GM23338 (cell line): ENCODE data around the gene SYCP3. TPM values are rescaled to one million over a fixed set of nuclear protein-coding genes. Genes with fewer than 3 reads are reported as not detected.

Source experiments
- ATAC-seq: fragments of 200-7000 bp; cut with Tn5 transposase; 3 replicates; pipeline ENCODE4 v1.9.1; 2020
- DNase-seq: peaks from one replicate; pipeline ENCODE4 v3.0.0-alpha.2; 2015; ENCODE audit warnings: low spot score
- H2AFZ ChIP-seq: fragments of 200-600 bp; sonication (generic); 2 replicates; pipeline ENCODE4 v1.8.0; 2016; ENCODE audit warnings: antibody characterized with exemption, mild to moderate bottlenecking, moderate library complexity
- H3F3A ChIP-seq: fragments of 200-600 bp; sonication (generic); replicated peaks from 2 replicates; pipeline ENCODE4 v1.8.0; 2017; ENCODE audit warnings: antibody characterized with exemption, mixed run types, low read depth
- H3K27ac ChIP-seq: fragments of 200-600 bp; sonication (generic); 2 replicates; pipeline ENCODE4 v1.6.1; 2016; ENCODE audit warnings: low read depth
- H3K27me3 ChIP-seq: fragments of 200-600 bp; sonication (generic); 2 replicates; pipeline ENCODE4 v1.8.0; 2016; ENCODE audit warnings: mild to moderate bottlenecking, mixed run types, moderate library complexity; ENCODE audit not compliant: insufficient read depth
- H3K36me3 ChIP-seq: fragments of 200-600 bp; sonication (generic); 2 replicates; pipeline ENCODE4 v1.8.0; 2016; ENCODE audit warnings: mild to moderate bottlenecking; ENCODE audit not compliant: insufficient read depth
- H3K4me1 ChIP-seq: fragments of 200-600 bp; sonication (generic); 2 replicates; pipeline ENCODE4 v1.8.0; 2016; ENCODE audit warnings: mild to moderate bottlenecking, moderate library complexity; ENCODE audit not compliant: insufficient read depth
- H3K4me2 ChIP-seq: fragments of 200-600 bp; sonication (generic); 2 replicates; pipeline ENCODE4 v1.7.1; 2017; ENCODE audit warnings: mixed run types
- H3K4me3 ChIP-seq: fragments of 200-600 bp; sonication (generic); 2 replicates; pipeline ENCODE4 v1.6.1; 2016; ENCODE audit warnings: mixed run types
- H3K79me2 ChIP-seq: fragments of 200-600 bp; sonication (generic); replicated peaks from 2 replicates; pipeline ENCODE4 v1.8.0; 2017; ENCODE audit warnings: mild to moderate bottlenecking; ENCODE audit not compliant: insufficient read depth
- H3K9me2 ChIP-seq: fragments of 200-600 bp; sonication (generic); 2 replicates; pipeline ENCODE4 v1.8.0; 2017; ENCODE audit not compliant: insufficient read depth
- H4K20me1 ChIP-seq: fragments of 200-600 bp; sonication (generic); replicated peaks from 2 replicates; pipeline ENCODE4 v1.8.0; 2017; ENCODE audit warnings: mild to moderate bottlenecking; ENCODE audit not compliant: insufficient read depth
- H3K27ac Mint-ChIP-seq: 2 replicates; pipeline ENCODE4 v1.8.0; 2020; ENCODE audit warnings: inconsistent platforms, mild to moderate bottlenecking, moderate library complexity, mixed read lengths
- H3K27me3 Mint-ChIP-seq: 3 replicates; pipeline ENCODE4 v1.8.0; 2022; ENCODE audit warnings: low read depth, mild to moderate bottlenecking, moderate library complexity, mixed read lengths, inconsistent platforms; ENCODE audit not compliant: insufficient read depth, poor library complexity
- H3K36me3 Mint-ChIP-seq: 3 replicates; pipeline ENCODE4 v1.8.0; 2021; ENCODE audit warnings: low read depth, mild to moderate bottlenecking, inconsistent platforms, moderate library complexity, mixed read lengths
- H3K4me1 Mint-ChIP-seq: 3 replicates; pipeline ENCODE4 v1.8.0; 2020; ENCODE audit warnings: mild to moderate bottlenecking, inconsistent platforms, mixed read lengths
- H3K4me3 Mint-ChIP-seq: 3 replicates; pipeline ENCODE4 v1.8.0; 2021; ENCODE audit warnings: moderate library complexity, mild to moderate bottlenecking, inconsistent platforms, mixed read lengths
- H3K9me3 Mint-ChIP-seq: 3 replicates; pipeline ENCODE4 v1.8.0; 2020; ENCODE audit warnings: moderate library complexity, mild to moderate bottlenecking, inconsistent platforms, mixed read lengths
- CREB1 ChIP-seq: fragments of 250-450 bp; sonication (Bioruptor Pico); IDR thresholded peaks from 2 replicates; pipeline ENCODE4 v1.5.0; 2020; ENCODE audit warnings: low read depth, mild to moderate bottlenecking, moderate library complexity
- CTCF ChIP-seq, 2 experiments: fragments of 200-600 bp in 1 of 2; sonication (generic) in 1 of 2; conservative IDR thresholded peaks; 2 replicates each; pipeline versions ENCODE4 v1.5.1 to v1.6.1; 2016 to 2017; ENCODE audit warnings: antibody characterized with exemption in 2 of 2, low read depth in 2 of 2, mild to moderate bottlenecking in 2 of 2, moderate library complexity in 1 of 2
- ETS1 ChIP-seq: IDR thresholded peaks from 2 replicates; pipeline ENCODE4 v1.6.1; 2016; ENCODE audit warnings: antibody characterized with exemption
- EZH2 ChIP-seq: fragments of 200-600 bp; sonication (generic); IDR thresholded peaks from one replicate; pipeline ENCODE4 v1.8.0; 2017; ENCODE audit warnings: antibody characterized with exemption, mild to moderate bottlenecking, low read depth; ENCODE audit not compliant: unreplicated experiment
- EZH2phosphoT487 ChIP-seq: fragments of 200-600 bp; sonication (generic); IDR thresholded peaks from one replicate; pipeline ENCODE4 v1.8.1; 2018; ENCODE audit warnings: antibody characterized with exemption; ENCODE audit not compliant: unreplicated experiment
- JUNB ChIP-seq: IDR thresholded peaks from one replicate; pipeline ENCODE4 v1.6.1; 2016; ENCODE audit warnings: antibody characterized with exemption; ENCODE audit not compliant: unreplicated experiment
- NANOG ChIP-seq: IDR thresholded peaks from 2 replicates; pipeline ENCODE4 v1.6.1; 2016; ENCODE audit warnings: antibody characterized with exemption, borderline replicate concordance
- POLR2AphosphoS5 ChIP-seq: IDR thresholded peaks from 2 replicates; pipeline ENCODE4 v1.6.1; 2016; ENCODE audit warnings: antibody characterized with exemption, low read depth
- REST ChIP-seq: IDR thresholded peaks from one replicate; pipeline ENCODE4 v1.6.1; 2018; ENCODE audit warnings: antibody characterized with exemption; ENCODE audit not compliant: unreplicated experiment
- STAT1 ChIP-seq: IDR thresholded peaks from one replicate; pipeline ENCODE4 v1.6.1; 2016; ENCODE audit warnings: antibody characterized with exemption; ENCODE audit not compliant: unreplicated experiment
- ZNF114 ChIP-seq: fragments of 250-450 bp; sonication (Bioruptor Pico); IDR thresholded peaks from 2 replicates; pipeline ENCODE4 v1.5.0; 2020; ENCODE audit warnings: mild to moderate bottlenecking, moderate library complexity
- ZNF331 ChIP-seq: fragments of 250-450 bp; sonication (Bioruptor Pico); IDR thresholded peaks from 2 replicates; pipeline ENCODE4 v1.5.0; 2020; ENCODE audit warnings: low read depth, mild to moderate bottlenecking, moderate library complexity
- ZNF462 ChIP-seq: fragments of 250-450 bp; sonication (Bioruptor Pico); IDR thresholded peaks from 2 replicates; pipeline ENCODE4 v1.5.0; 2020; ENCODE audit warnings: mild to moderate bottlenecking, moderate library complexity
- polyA plus RNA-seq: library from polyadenylated mRNA; unstranded; fragments of >200 nt; fragmentation: Nextera tagmentation; extraction: Ambion mirVana; gene quantifications from 2 replicates; pipeline ENCODE4 v1.2.1, GENCODE V29; 2016
- total RNA-seq: library from RNA; depleted of rRNA; stranded (reverse); fragments of >200 nt; shearing (Covaris generic); gene quantifications from 2 replicates; pipeline ENCODE4 v1.2.3, GENCODE V29; 2014

SYCP3 gene
- total and polyA plus RNA-seq, 2 experiments from 2014 or later: 0.07 to 1.5 TPM

- TF ChIP-seq ETS1: no peak
- no peak for TF ChIP-seq CREB1 (CRISPR knock-in tag)
- no peak for TF ChIP-seq EZH2phosphoT487
- no peak for TF ChIP-seq ZNF462 (CRISPR knock-in tag)
- no peak for TF ChIP-seq JUNB
- TF ChIP-seq STAT1: no peak
- TF ChIP-seq EZH2: no peak
- no peak for TF ChIP-seq ZNF114 (CRISPR knock-in tag)
- no peak for TF ChIP-seq ZNF331 (CRISPR knock-in tag)
- no peak for TF ChIP-seq CTCF (conservative IDR thresholded peaks at IDR 0.05; ENCODE audit: low read depth in 2 of 2)
- TF ChIP-seq NANOG: no peak
- no peak for TF ChIP-seq POLR2AphosphoS5
- no peak for TF ChIP-seq REST
- DNase-seq: no peak
- H3K4me3 ChIP-seq: no peak overlapping the region
- no peak overlapping the region for H2AFZ ChIP-seq
- Mint-ChIP-seq H3K4me1 (peaks cover 4% of the 10 kb centered on the region; the same call in 2 of the 3 replicates), H3K36me3 (no peaks in the 10 kb centered on the region), H3K27me3 (no peaks in the 10 kb centered on the region), H3K4me3 (no peak overlapping the region), H3K27ac (no peak overlapping the region), H3K9me3 (no peaks in the 10 kb centered on the region)
- no peaks in the 10 kb centered on the region; the same call in none of the 2 replicates for H3K4me1 ChIP-seq
- H3K36me3 ChIP-seq: no peaks in the 10 kb centered on the region; the same call in 1 of the 2 replicates
- peaks cover 5% of the 10 kb centered on the region; the same call in 1 of the 2 replicates for H3K79me2 ChIP-seq
- H3K4me2 ChIP-seq: no peak overlapping the region
- no peak for ATAC-seq
- no peaks in the 10 kb centered on the region for H4K20me1 ChIP-seq
- no peaks in the 10 kb centered on the region for H3F3A ChIP-seq
- H3K9me2 ChIP-seq: no peaks in the 10 kb centered on the region
- no peaks in the 10 kb centered on the region for H3K27me3 ChIP-seq
- no peak overlapping the region for H3K27ac ChIP-seq
Measured at GRCh38 chr12:101720118-101720517, 19.1 kb downstream of the SYCP3 start.
